HG02884 (cell line): ENCODE results near the gene CNTNAP2.

Experiments used
- ATAC-seq: cut with Tn5 transposase; IDR thresholded peaks from one replicate; pipeline ENCODE4 v1.9.1; 2021; ENCODE audit warnings: mild to moderate bottlenecking, moderate library complexity; ENCODE audit not compliant: unreplicated experiment

Gene CNTNAP2

DNA sequence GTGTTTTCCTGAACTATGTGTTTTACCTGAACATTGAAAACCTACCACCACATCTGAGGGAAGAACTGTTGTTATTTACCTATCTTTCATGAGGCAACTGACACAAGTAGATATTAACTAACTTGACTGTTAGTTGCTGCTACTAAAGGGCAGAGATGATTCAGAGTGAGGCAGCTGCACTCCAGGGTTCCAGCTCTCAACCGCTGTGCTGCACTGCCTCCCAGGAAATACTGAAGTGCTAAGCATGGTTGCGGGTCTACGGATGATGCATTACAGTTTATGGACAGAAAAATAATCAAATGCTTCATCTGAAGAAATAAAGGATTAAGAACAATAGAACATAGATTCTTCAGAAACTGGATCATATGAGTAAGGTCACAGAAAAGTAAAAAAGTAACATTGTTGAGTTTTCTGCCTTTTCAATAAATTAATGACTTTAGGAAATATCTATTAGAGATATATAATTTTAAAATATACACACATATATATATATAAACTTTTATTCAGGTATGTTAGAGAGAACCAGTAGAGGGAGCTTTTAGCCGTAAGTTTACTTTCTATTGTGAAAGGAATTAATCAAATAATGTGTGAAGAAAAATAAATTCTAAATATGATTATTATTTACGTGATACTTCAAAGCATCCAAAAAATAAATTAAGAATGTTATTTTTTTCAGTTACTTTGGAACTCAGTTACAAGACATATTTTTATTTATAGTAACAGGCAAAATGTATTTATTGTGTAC lies 620.0 kb downstream of the CNTNAP2 start:
- no peak for ATAC-seq

- no peak for ATAC-seq
Measured at GRCh38 chr7:146740039-146740438, 623.4 kb downstream of the CNTNAP2 start.

DNA sequence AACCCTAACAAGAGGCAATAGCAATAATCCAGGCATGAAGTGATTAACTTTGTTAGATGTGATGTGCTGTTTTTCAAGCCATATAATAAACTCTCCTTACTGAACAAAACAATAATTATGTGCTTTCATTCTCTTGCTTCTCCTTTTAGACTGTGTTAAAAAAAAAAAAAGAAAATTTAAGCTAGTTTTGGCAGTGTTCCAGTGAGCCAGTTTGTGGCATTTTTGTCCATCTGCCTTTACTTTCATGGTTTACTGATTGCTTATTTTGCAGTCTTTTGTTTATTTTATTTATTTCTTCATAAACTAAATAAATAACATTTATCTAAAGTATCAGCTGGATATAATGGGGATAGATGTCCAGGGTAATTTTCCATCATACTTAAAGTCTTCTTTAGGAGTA lies 625.3 kb downstream of the CNTNAP2 start:
- ATAC-seq, result no peak

GRCh38 chr7:146754385-146754784 lies 637.8 kb downstream of the CNTNAP2 start:
- no peak for ATAC-seq

GRCh38 chr7:146755585-146755984 lies 639.0 kb downstream of the CNTNAP2 start:
- no peak for ATAC-seq

DNA sequence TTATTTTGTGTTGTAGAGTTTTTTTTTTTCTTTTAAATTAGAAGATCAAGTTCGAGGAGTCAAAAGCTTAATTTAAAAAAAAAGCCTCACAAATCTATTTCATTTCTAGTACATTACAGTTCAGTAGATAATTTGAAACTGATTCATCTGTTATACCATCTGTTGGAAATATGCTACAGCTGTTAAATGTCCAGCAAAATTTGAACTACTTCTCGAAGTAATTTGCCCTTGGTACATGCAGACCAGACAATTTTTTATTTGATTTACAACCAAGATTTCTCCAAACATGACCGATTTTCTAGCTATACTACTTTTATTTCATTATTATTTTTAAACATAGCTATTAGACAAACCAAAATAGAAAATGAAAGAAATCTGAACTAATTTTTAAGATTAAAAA lies 647.9 kb downstream of the CNTNAP2 start:
- ATAC-seq, result no peak

GRCh38 chr7:146768957-146769356 lies 652.4 kb downstream of the CNTNAP2 start:
- no peak for ATAC-seq

DNA sequence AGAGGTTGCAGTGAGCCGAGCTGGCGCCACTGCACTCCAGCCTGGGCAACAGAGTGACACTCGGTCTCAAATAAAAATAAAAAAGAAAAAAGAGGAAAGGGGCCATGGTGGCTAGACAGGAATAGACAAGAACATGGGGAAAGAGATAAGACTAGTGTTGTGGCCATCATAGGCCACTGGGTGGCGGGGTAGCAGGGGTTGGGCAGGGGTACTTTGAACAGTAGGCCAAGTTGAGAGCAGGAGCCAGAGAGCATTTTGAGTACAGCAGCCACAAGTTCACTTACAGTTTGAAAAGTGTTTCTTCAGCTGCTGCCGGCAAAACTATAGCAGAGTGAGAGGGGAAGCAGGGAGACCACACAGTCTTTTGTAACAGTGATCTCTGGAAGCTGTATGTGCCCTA lies 656.0 kb downstream of the CNTNAP2 start:
- no peak for ATAC-seq

DNA sequence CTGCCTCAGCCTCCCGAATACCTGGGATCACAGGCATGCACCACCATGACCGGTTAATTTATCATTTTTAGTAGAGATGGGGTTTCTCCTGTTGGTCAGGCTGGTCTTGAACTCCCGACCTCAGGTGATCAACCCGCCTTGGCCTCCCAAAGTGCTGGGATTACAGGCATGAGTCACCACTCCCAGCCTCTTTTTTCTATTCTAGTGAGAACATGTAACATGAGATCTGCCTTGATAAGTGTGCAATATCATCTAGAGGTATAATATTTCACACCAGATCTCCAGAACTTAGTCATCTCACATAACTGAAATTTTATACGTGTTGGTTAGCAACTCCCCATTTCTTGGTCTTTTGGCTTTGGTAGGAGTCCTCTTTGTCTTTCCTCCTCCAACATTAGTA lies 656.9 kb downstream of the CNTNAP2 start:
- no peak for ATAC-seq

- ATAC-seq, result no peak
Measured at GRCh38 chr7:146781352-146782116, 664.9 kb downstream of the CNTNAP2 start.

- ATAC-seq, result no peak
Measured at GRCh38 chr7:146787266-146787665, 670.7 kb downstream of the CNTNAP2 start.

DNA sequence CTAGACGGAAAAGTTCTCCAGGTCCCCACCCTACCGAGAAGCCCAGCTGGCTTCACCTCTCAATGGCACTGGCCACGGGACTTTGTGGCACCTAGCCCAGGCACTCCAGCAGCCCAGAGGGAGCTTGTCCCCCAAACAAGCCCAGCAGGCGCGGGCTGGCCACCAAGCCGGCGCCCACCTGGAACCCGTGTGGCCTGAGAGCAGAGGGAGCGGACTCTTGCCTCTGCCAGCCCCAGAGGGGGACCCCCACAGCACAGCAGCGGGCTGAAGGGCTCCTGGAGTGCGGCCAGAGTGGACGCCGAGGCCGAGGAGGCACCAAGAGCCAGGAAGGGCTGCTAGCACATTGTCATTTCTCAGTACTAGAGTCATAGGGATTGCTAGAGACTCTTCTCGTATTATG lies 671.4 kb downstream of the CNTNAP2 start:
- ATAC-seq, result no peak

DNA sequence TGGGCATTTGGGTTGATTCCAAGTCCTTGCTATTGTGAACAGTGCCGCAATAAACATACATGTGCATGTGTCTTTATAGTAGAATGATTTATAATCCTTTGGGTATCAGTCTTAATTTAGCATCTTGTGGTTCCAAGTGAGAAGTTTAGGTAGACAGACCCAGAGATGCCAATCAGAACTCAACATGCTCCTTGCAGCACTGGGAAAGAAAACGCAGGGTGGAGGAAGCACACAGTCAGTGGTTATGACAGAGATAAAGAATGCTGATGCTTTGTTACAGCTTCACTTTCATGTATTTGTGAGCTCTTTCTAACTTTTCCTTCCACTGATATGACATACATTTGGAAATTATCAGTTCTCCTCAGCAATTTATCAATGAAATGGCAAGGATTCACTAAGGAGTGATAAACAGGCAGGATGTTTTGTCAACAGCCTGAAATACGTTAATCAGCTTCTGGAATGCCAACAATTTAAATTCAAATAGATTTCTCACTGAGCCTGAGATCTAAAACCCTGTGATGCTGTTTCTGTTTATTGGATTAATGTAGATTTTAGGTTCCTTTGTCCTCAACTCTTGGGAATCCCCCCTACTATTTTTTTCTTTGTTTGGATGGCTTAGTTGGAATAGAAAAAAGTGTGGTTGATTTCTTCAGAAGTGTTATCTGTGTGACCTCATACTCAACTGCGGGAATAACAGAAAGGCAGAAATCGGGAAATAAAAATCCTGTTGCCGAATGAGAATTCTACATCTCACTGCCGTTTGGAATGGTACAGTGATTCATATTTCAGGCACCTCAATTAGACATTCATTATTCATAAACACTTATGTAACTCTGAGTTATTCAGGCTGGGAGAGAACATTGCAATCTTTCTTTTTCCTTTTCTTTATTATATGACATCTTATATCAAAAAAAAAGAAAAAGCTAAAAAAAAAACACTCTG lies 675.0 kb downstream of the CNTNAP2 start:
- ATAC-seq, result no peak

DNA sequence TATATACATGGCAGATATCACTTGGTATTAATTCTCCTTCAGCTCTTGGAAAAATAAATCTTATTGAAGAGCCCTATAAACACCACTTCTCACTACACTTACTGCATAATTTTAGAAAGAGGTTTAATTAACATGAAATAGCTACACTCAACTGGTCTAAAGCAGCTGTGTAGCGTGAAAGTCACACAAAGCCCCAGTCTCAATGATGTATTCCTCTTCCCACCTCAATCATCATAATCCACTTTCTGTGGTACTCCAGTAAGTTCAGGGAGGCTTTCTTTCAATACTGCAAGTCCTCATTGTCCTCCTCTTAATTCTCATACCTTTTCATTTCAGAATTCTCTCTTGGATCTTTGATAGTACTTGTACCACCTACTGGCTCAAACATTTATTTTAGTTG lies 688.0 kb downstream of the CNTNAP2 start:
- no peak for ATAC-seq

DNA sequence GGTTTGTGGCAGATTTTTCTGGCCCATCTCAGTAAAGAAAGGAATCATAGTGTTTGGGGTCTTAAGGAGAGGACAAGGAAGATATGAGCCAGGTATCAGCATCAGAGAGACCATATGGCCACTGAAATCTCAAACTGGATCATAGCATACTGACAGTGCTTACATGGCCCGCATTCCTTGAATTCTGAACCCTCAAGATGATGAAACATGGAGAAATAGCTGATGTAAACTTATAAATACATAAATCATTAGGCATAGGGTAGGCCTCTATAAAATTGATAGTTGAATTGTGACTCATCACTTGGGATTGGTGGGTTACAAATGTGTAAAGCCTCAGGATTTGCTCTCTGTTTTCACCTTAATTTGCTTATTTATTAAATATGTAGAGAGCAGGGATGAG lies 688.5 kb downstream of the CNTNAP2 start:
- no peak for ATAC-seq

GRCh38 chr7:146826329-146826728 lies 709.7 kb downstream of the CNTNAP2 start:
- ATAC-seq, result no peak

DNA sequence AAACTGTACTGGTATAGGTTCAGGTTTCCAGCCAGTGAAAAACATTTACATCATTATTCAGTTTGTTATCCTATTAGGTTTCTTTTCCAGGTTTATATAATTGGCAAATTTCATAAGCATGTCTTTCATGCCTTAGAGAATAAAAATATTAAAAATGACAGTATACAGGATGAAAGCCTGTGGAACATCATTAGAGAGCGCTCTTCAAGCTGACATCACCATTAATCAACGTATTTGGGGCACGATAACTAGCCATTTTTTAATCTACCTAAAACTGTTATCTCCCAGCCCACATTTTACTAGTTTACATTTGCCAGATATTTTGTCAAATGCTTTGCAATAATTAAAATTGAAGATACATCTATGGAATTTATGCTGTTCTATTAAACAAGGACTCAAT lies 714.1 kb downstream of the CNTNAP2 start:
- no peak for ATAC-seq

DNA sequence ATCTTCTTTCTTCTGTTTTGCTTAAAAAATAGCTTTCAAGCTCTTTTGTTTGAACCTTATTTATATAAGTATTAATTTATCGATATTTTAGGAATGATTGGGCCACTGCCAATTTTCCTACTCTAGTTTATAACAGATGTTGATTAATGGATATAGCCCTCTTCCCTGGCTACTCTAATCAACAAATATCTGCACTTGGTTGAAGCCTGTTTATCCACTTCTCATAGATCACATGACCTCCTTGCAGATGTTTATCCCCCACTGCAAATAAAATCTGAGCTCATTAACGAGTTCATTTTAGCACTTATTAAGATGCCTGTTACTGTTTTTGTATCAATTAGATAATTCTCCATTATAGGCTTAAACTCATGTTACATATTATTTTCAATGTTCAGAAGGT lies 715.3 kb downstream of the CNTNAP2 start:
- ATAC-seq, result no peak

GRCh38 chr7:146844405-146844804 lies 727.8 kb downstream of the CNTNAP2 start:
- no peak for ATAC-seq

GRCh38 chr7:146858690-146859089 lies 742.1 kb downstream of the CNTNAP2 start:
- ATAC-seq, result no peak

GRCh38 chr7:146861701-146862100 lies 745.1 kb downstream of the CNTNAP2 start:
- ATAC-seq, result no peak
